Loucy (cell line): ENCODE results near the gene MPZL1.

Experiments used
- H2AFZ ChIP-seq: fragments of 200-600 bp; sonication (generic); 2 replicates; pipeline ENCODE4 v1.6.0; 2016; ENCODE audit warnings: antibody characterized with exemption, mild to moderate bottlenecking, low read length, moderate library complexity
- H3F3A ChIP-seq: fragments of 200-600 bp; 2 replicates; pipeline ENCODE4 v1.6.0; 2016; ENCODE audit warnings: antibody characterized with exemption, low read depth, mild to moderate bottlenecking
- H3K27me3 ChIP-seq: fragments of 200-600 bp; sonication (generic); 2 replicates; pipeline ENCODE4 v1.6.1; 2014; ENCODE audit warnings: low read length, mild to moderate bottlenecking; ENCODE audit not compliant: insufficient read depth, poor library complexity, severe bottlenecking
- H3K36me3 ChIP-seq: fragments of 200-600 bp; sonication (generic); 2 replicates; pipeline ENCODE4 v1.6.1; 2016; ENCODE audit warnings: low read length; ENCODE audit not compliant: insufficient read depth
- H3K4me1 ChIP-seq: fragments of 200-600 bp; sonication (generic); 2 replicates; pipeline ENCODE4 v1.5.1; 2014; ENCODE audit warnings: low read length, mild to moderate bottlenecking; ENCODE audit not compliant: insufficient read depth, poor library complexity, severe bottlenecking
- H3K4me2 ChIP-seq: fragments of 200-600 bp; sonication (generic); 2 replicates; pipeline ENCODE4 v1.6.0; 2014; ENCODE audit warnings: antibody characterized with exemption, low read length, low read depth, mild to moderate bottlenecking; ENCODE audit not compliant: poor library complexity, severe bottlenecking
- H3K4me3 ChIP-seq: fragments of 200-600 bp; sonication (generic); 2 replicates; pipeline ENCODE4 v1.5.1; 2014; ENCODE audit warnings: low read length, mild to moderate bottlenecking, mixed read lengths; ENCODE audit not compliant: poor library complexity, severe bottlenecking
- H3K79me2 ChIP-seq: fragments of 200-600 bp; sonication (generic); 2 replicates; pipeline ENCODE4 v1.6.1; 2014; ENCODE audit warnings: low read length; ENCODE audit not compliant: insufficient read depth
- H3K9ac ChIP-seq: fragments of 200-600 bp; sonication (generic); 2 replicates; pipeline ENCODE4 v1.6.0; 2014; ENCODE audit warnings: mild to moderate bottlenecking, low read depth, low read length, moderate library complexity; ENCODE audit not compliant: poor library complexity, severe bottlenecking
- H3K9me2 ChIP-seq: fragments of 200-600 bp; sonication (generic); replicated peaks from 2 replicates; pipeline ENCODE4 v1.6.1; 2016; ENCODE audit warnings: low read depth, low read length, mixed read lengths
- H3K9me3 ChIP-seq: fragments of 200-600 bp; sonication (generic); 2 replicates; pipeline ENCODE4 v1.6.1; 2014; ENCODE audit warnings: mild to moderate bottlenecking, antibody characterized with exemption, low read length, low read depth; ENCODE audit not compliant: insufficient read depth
- H4K20me1 ChIP-seq: fragments of 200-600 bp; sonication (generic); 2 replicates; pipeline ENCODE4 v1.6.0; 2014; ENCODE audit warnings: antibody characterized with exemption, low read length, mild to moderate bottlenecking; ENCODE audit not compliant: insufficient read depth, poor library complexity, severe bottlenecking
- CTCF ChIP-seq: fragments of 200-600 bp; sonication (generic); conservative IDR thresholded peaks from 2 replicates; pipeline ENCODE4 v1.5.1; 2014; ENCODE audit warnings: mild to moderate bottlenecking, antibody characterized with exemption, low read length
- EZH2phosphoT487 ChIP-seq: fragments of 200-600 bp; IDR thresholded peaks from 2 replicates; pipeline ENCODE4 v1.6.1; 2018; ENCODE audit warnings: antibody characterized with exemption, mild to moderate bottlenecking, moderate library complexity, borderline replicate concordance

Gene MPZL1

GRCh38 chr1:167734227-167734626 is 12.4 kb downstream of the MPZL1 start:
- Histone ChIP-seq H3K36me3 (peaks cover 36% of the 10 kb centered on the region), H4K20me1 (peaks cover 29% of the 10 kb centered on the region), H3K79me2 (peaks cover 98% of the 10 kb centered on the region), H3K27me3 (no peaks in the 10 kb centered on the region), H3K4me2 (no peak overlapping the region), H3F3A (no peaks in the 10 kb centered on the region), H3K9ac (no peak overlapping the region), H3K4me1 (peaks cover 26% of the 10 kb centered on the region), H3K9me3 (peaks cover 7% of the 10 kb centered on the region), H3K9me2 (no peaks in the 10 kb centered on the region), H2AFZ (no peak overlapping the region), H3K4me3 (no peak overlapping the region)
- TF ChIP-seq EZH2phosphoT487 (no peak), CTCF (no peak)

GRCh38 chr1:167734841-167735240 is 13.1 kb downstream of the MPZL1 start:
- Histone ChIP-seq H3K9me2 (no peaks in the 10 kb centered on the region), H3K4me3 (no peak overlapping the region), H3K27me3 (no peaks in the 10 kb centered on the region), H3K4me1 (peaks cover 22% of the 10 kb centered on the region), H2AFZ (no peak overlapping the region), H3K9ac (no peak overlapping the region), H3K4me2 (no peak overlapping the region), H3K9me3 (peaks cover 7% of the 10 kb centered on the region), H4K20me1 (peaks cover 26% of the 10 kb centered on the region), H3F3A (no peaks in the 10 kb centered on the region), H3K79me2 (peaks cover 98% of the 10 kb centered on the region), H3K36me3 (peaks cover 36% of the 10 kb centered on the region)
- TF ChIP-seq EZH2phosphoT487 (no peak), CTCF (no peak)

DNA sequence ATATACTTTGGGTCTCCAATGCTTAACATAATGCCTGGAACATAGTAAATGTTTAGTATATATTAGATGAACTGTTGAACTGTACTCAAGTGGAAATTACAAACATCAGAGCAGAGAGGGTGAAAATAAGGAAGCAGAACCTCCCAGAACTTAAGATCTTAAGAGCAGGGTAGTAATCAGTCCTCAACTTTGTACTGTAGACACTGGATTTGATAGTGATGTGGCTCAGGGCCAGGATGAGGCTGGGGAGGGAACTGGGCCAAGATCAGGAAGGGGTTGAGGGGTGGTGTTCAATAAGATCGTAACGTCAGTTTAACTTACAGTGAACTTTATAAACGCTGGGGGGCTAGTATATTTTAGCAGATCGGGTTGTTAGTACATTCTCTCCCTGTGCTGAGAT is 15.4 kb downstream of the MPZL1 start:
- peaks cover 98% of the 10 kb centered on the region for H3K79me2 ChIP-seq
- H3K4me1 ChIP-seq: peaks cover 22% of the 10 kb centered on the region
- no peak for TF ChIP-seq CTCF
- no peak for TF ChIP-seq EZH2phosphoT487
- peaks cover 25% of the 10 kb centered on the region for H3K36me3 ChIP-seq
- peaks cover 19% of the 10 kb centered on the region for H4K20me1 ChIP-seq
- no peaks in the 10 kb centered on the region for H3K9me2 ChIP-seq
- no peak overlapping the region for H3K4me3 ChIP-seq
- H3K27me3 ChIP-seq: no peaks in the 10 kb centered on the region
- H3K4me2 ChIP-seq: peak overlapping the region; percentile 9
- peaks cover 7% of the 10 kb centered on the region for H3K9me3 ChIP-seq
- no peak overlapping the region for H3K9ac ChIP-seq
- no peaks in the 10 kb centered on the region for H3F3A ChIP-seq
- H2AFZ ChIP-seq: no peak overlapping the region
